NB4 (cell line): ENCODE data around the gene HBS1L.

Experiments
- POLR2A ChIP-seq: IDR thresholded peaks from 2 replicates; pipeline ENCODE4 v1.6.1; 2011; ENCODE audit warnings: mild to moderate bottlenecking; ENCODE audit not compliant: insufficient read length; ENCODE audit errors: extremely low read depth
- TF ChIP-seq, protein P1 (sequence below): IDR thresholded peaks from one replicate; pipeline ENCODE4 v1.5.1; 2012; ENCODE audit warnings: low read depth, low read length

DNA sequence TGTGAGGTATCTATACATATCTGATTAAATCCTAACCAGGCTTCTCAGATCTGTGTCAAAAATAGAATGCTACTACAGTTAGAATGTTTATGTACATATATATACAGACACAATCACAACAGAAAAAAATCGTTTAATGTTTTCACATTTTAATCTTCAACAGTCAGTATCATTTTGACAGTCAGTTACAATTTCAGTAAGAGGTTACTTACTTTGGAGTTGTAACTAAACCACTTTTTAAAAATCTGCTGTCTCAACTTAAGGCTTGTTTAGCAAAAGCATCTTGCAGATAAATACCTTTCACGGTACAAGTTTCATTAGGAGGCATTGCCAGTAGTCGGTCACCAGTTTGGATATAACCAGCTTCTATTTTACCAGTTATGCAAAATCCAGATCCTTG, 72.5 kb downstream of the HBS1L start:
- TF ChIP-seq, protein P1, sequence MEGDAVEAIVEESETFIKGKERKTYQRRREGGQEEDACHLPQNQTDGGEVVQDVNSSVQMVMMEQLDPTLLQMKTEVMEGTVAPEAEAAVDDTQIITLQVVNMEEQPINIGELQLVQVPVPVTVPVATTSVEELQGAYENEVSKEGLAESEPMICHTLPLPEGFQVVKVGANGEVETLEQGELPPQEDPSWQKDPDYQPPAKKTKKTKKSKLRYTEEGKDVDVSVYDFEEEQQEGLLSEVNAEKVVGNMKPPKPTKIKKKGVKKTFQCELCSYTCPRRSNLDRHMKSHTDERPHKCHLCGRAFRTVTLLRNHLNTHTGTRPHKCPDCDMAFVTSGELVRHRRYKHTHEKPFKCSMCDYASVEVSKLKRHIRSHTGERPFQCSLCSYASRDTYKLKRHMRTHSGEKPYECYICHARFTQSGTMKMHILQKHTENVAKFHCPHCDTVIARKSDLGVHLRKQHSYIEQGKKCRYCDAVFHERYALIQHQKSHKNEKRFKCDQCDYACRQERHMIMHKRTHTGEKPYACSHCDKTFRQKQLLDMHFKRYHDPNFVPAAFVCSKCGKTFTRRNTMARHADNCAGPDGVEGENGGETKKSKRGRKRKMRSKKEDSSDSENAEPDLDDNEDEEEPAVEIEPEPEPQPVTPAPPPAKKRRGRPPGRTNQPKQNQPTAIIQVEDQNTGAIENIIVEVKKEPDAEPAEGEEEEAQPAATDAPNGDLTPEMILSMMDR = no peak
- TF ChIP-seq POLR2A = no peak
